Thyroid gland (tissue), 4 donors: Measurements from ENCODE around the gene CNPY4. TPM values are rescaled to one million over a fixed set of nuclear protein-coding genes. Genes with fewer than 3 reads are reported as not detected.

Source experiments
- DNase-seq, 2 donors: peaks; one replicate each; pipeline ENCODE4 v3.0.0-alpha.2; 2019
- H3K27ac ChIP-seq, 3 donors: fragments of 200-600 bp; sonication (generic); 1 replicate in 2 of 3; 2 replicates in 1 of 3; pipeline ENCODE4 v1.5.1; 2016 to 2019; ENCODE audit warnings: mild to moderate bottlenecking in 1 of 3, moderate library complexity in 1 of 3
- H3K27me3 ChIP-seq: fragments of 200-600 bp; sonication (generic); one replicate; pipeline ENCODE4 v1.5.1; 2019
- H3K36me3 ChIP-seq, 2 donors: fragments of 200-600 bp; sonication (generic); one replicate each; pipeline ENCODE4 v1.5.1; 2016 to 2019
- H3K4me1 ChIP-seq, 2 donors: fragments of 200-600 bp; sonication (generic); one replicate each; pipeline ENCODE4 v1.5.1; 2017 to 2019
- H3K4me3 ChIP-seq, 3 donors: fragments of 200-600 bp; sonication (generic); replicated peaks in 1 of 3; 1 replicate in 2 of 3; 2 replicates in 1 of 3; pipeline ENCODE4 v1.5.1; 2016; ENCODE audit warnings: mild to moderate bottlenecking in 1 of 3
- H3K9me3 ChIP-seq: fragments of 200-600 bp; sonication (generic); one replicate; pipeline ENCODE4 v1.5.1; 2017
- CTCF ChIP-seq, 6 experiments: fragments of 200-600 bp in 3 of 6; fragments of 450-650 bp in 3 of 6; sonication (generic) in 3 of 6; IDR thresholded peaks; one replicate each; pipeline ENCODE4 v1.5.1; 2016 to 2019; ENCODE audit warnings: antibody characterized with exemption in 6 of 6, mild to moderate bottlenecking in 2 of 6, inconsistent platforms in 1 of 6, moderate library complexity in 1 of 6
- POLR2A ChIP-seq, 2 donors: fragments of 450-650 bp; IDR thresholded peaks; one replicate each; pipeline ENCODE4 v1.6.1; 2017; ENCODE audit warnings: antibody characterized with exemption in 2 of 2, mild to moderate bottlenecking in 2 of 2, moderate library complexity in 1 of 2
- WGBS, 2 donors: methylation state at CpG; one replicate each; pipeline ENCODE4 v1.1.5; 2017; 5-methylcytosine and 5-hydroxymethylcytosine counted together
- intact Hi-C: fragments of 100-400 bp; cut with DNase I; formaldehyde crosslinking; loops from one replicate; pipeline ENCODE4 v1.15.1; 2023
- total RNA-seq, 4 donors: library from RNA; depleted of rRNA; stranded (reverse); fragments of >200 nt; gene quantifications; one replicate each; pipeline ENCODE4 v1.2.3, GENCODE V29; 2016

Gene CNPY4
- total RNA-seq, 4 donors from 2014 or later = 4.1 to 14.5 (median 13.1) TPM

DNA sequence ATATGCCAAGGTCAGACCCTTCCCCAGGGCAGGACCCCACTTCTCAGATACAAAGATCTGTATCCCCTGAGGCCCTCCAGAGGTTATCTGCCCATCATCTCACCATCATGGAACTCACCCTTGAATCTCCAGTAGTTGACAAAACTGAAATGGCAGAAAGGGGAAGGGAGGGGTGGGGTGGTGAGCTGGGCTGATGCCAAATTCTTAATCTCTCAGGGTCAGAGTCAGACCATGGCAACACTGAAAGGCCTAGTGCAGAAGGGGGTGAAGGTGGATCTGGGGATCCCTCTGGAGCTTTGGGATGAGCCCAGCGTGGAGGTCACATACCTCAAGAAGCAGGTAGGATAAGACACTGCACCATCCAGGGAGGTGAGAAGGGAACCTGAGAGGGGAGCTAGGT is 3.1 kb downstream of the CNPY4 start:
- Histone ChIP-seq H3K4me1 (peaks cover 13 to 24% of the 10 kb centered on the region in 2 donors), H3K27ac (no peak overlapping the region), H3K9me3 (no peaks in the 10 kb centered on the region), H3K27me3 (no peaks in the 10 kb centered on the region), H3K36me3 (no peaks in the 10 kb centered on the region), H3K4me3 (no peak overlapping the region)
- TF ChIP-seq CTCF (IDR thresholded peaks at IDR 0.05) (no peak), POLR2A (IDR thresholded peaks at IDR 0.05) (no peak)
- DNase-seq = no peak
- WGBS, 2 donors = 100% methylated on average over 1 of the region's 1 CpG
- intact Hi-C loops = no loop called here

GRCh38 chr7:100124301-100125230 is 5.1 kb downstream of the CNPY4 start:
- 81 to 84% methylated on average over 4 of the region's 4 CpGs for WGBS, 2 donors
- Histone ChIP-seq H3K27me3 (no peaks in the 10 kb centered on the region), H3K4me1 (peaks cover 13 to 26% of the 10 kb centered on the region in 2 donors), H3K27ac (no peak overlapping the region), H3K4me3 (no peak overlapping the region), H3K36me3 (no peaks in the 10 kb centered on the region), H3K9me3 (no peaks in the 10 kb centered on the region)
- DNase-seq = no peak
- intact Hi-C loops = loop anchor here (5.0 kb wide), 1 partner anchor 32 kb away; no protein-coding TSS in a partner anchor
- TF ChIP-seq POLR2A (IDR thresholded peaks at IDR 0.05) (no peak), CTCF (IDR thresholded peaks at IDR 0.05) (no peak)

- H3K27ac ChIP-seq = peak overlapping the region; percentile 93 to 100 (median 97)
- no peaks in the 10 kb centered on the region for H3K36me3 ChIP-seq
- intact Hi-C loops = loop anchor here (5.0 kb wide), 1 partner anchor 34 kb away; no protein-coding TSS in a partner anchor
- WGBS, 2 donors = 17 to 19% methylated on average over 29 of the region's 29 CpGs
- no peaks in the 10 kb centered on the region for H3K27me3 ChIP-seq
- DNase-seq = peak; percentile 80 to 84
- TF ChIP-seq CTCF (IDR thresholded peaks at IDR 0.05) = no peak
- TF ChIP-seq POLR2A (IDR thresholded peaks at IDR 0.05) = no peak
- H3K4me1 ChIP-seq = peaks cover 6 to 22% of the 10 kb centered on the region in 2 donors
- peak overlapping the region; percentile 86 to 99 (median 93) for H3K4me3 ChIP-seq
- H3K9me3 ChIP-seq = no peaks in the 10 kb centered on the region
Observed at GRCh38 chr7:100126239-100126930, 7.0 kb downstream of the CNPY4 start.

DNA sequence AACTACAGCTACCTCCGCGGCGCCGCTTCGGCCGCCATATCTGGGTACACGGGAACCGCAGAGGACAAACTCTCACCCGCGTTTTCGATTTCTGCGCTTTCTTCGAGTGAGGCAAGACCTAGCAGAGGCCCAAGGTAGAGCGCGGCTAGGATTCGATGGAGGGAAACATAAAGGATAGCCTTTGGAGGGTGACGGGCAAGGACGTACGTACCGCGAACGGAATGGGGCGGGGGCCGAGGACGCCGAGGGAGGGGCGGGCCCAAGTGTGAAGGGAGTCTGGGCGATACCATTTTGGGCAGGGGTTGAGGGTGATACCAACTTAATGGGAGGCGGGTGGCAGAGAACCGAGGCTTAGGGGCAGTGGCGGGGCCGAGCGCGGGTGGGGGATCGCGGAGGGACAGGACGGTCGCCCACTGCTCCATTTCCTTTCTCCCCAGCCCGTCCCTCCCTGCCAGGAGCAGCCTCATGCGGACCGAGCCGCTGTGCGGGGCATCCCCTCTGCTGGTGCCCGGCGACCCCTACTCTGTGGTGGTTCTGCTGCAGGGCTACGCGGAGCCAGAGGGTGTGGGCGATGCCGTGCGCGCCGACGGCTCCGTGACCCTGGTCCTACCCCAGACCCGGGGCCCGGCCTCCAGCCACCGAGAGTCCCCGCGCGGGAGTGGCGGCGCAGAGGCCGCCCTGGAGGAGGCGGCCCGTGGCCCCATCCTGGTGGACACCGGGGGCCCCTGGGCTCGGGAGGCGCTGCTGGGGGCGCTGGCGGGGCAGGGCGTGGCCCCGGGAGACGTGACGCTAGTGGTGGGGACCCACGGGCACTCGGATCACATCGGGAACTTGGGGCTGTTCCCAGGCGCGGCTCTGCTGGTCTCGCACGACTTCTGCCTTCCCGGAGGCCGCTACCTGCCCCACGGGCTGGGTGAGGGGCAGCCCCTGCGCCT is 7.8 kb downstream of the CNPY4 start, which contains the start of gene MBLAC1:
TSS of gene MBLAC1 (plus strand) at position 37 of the 935 bp plus-strand sequence. CDS start at position 466, 429 bp downstream.
- Histone ChIP-seq H3K9me3 (no peaks in the 10 kb centered on the region), H3K4me1 (peaks cover 6 to 22% of the 10 kb centered on the region in 2 donors), H3K27ac (peak within 1 kb of the TSS; percentile 93 to 100 (median 97)), H3K4me3 (peak within 1 kb of the TSS; percentile 86 to 99 (median 93)), H3K27me3 (no peaks in the 10 kb centered on the region), H3K36me3 (no peaks in the 10 kb centered on the region)
- 1% methylated on average over 28 to 38 of the region's 85 CpGs for WGBS, 2 donors
- TF ChIP-seq CTCF (IDR thresholded peaks at IDR 0.05) (no peak), POLR2A (IDR thresholded peaks at IDR 0.05) (peak in 1 of 2 donors; percentile 54)
- DNase-seq = peak; percentile 88 to 89
- intact Hi-C loops = loop anchor here (5.0 kb wide), 1 partner anchor 35 kb away; no protein-coding TSS in a partner anchor
